B cell (primary cell): ENCODE results near the gene CDKAL1. TPM values are rescaled to one million over a fixed set of nuclear protein-coding genes. Genes with fewer than 3 reads are reported as not detected.

Source experiments
- ATAC-seq: fragments of 200-7000 bp; cut with Tn5 transposase; one replicate; pipeline ENCODE4 v1.10.0; 2021; ENCODE audit warnings: low read depth, mild to moderate bottlenecking, moderate number of reproducible peaks, moderate library complexity
- CTCF ChIA-PET: fragments of 350-600 bp; sonication (Branson Sonifier 250); formaldehyde crosslinking; loops from one replicate; lab custom pipeline; 2021; ENCODE audit warnings: antibody characterized with exemption, inconsistent platforms; lab: Charles Lee
- POLR2A ChIA-PET: fragments of 350-600 bp; sonication (Branson Sonifier 250); formaldehyde crosslinking; loops from one replicate; lab custom pipeline; 2021; ENCODE audit warnings: antibody characterized with exemption; lab: Charles Lee
- DNase-seq: peaks from one replicate; pipeline ENCODE4 v3.0.0; 2013
- H2AFZ ChIP-seq: 2 replicates; pipeline ENCODE4 v1.6.1; 2012; ENCODE audit warnings: mild to moderate bottlenecking, low read depth, low read length; ENCODE audit not compliant: insufficient read depth, poor library complexity, severe bottlenecking
- H3K27ac ChIP-seq, 2 donors: 1 replicate in 1 of 2; 2 replicates in 1 of 2; pipeline ENCODE4 v1.5.1; 2012 to 2013; ENCODE audit warnings: low read length in 2 of 2, mild to moderate bottlenecking in 2 of 2, moderate library complexity in 1 of 2
- H3K27me3 ChIP-seq, 4 experiments: fragments of 200-600 bp in 1 of 4; sonication (generic) in 1 of 4; replicated peaks in 1 of 4; 1 replicate in 2 of 4; 2 replicates in 2 of 4; pipeline versions ENCODE4 v1.6.1 to v1.7.0; 2013 to 2016; ENCODE audit warnings: low read length in 3 of 4, mild to moderate bottlenecking in 2 of 4, mixed read lengths in 1 of 4, moderate library complexity in 1 of 4; ENCODE audit not compliant: insufficient read depth in 4 of 4, control insufficient read depth in 3 of 4; ENCODE audit errors: control extremely low read depth in 1 of 4
- H3K36me3 ChIP-seq, 2 experiments: replicated peaks in 1 of 2; 1 replicate in 1 of 2; 2 replicates in 1 of 2; pipeline versions ENCODE4 v1.6.1 to v1.7.1; 2013; ENCODE audit warnings: low read length in 1 of 2; ENCODE audit not compliant: insufficient read depth in 2 of 2, control insufficient read depth in 1 of 2; ENCODE audit errors: control extremely low read depth in 1 of 2, extremely low read depth in 1 of 2
- H3K4me1 ChIP-seq, 2 donors: fragments of 200-600 bp in 1 of 2; sonication (generic) in 1 of 2; 1 replicate in 1 of 2; 2 replicates in 1 of 2; pipeline versions ENCODE4 v1.5.1 to v1.6.1; 2013 to 2017; ENCODE audit warnings: low read length in 2 of 2; ENCODE audit not compliant: control insufficient read depth in 2 of 2, insufficient read depth in 2 of 2
- H3K4me2 ChIP-seq: replicated peaks from 2 replicates; pipeline ENCODE3; 2012; ENCODE audit warnings: mild to moderate bottlenecking, low read depth, low read length; ENCODE audit not compliant: poor library complexity, severe bottlenecking
- H3K4me3 ChIP-seq, 5 experiments: fragments of 200-600 bp in 1 of 5; sonication (generic) in 1 of 5; 1 replicate in 3 of 5; 2 replicates in 2 of 5; pipeline versions ENCODE4 v1.5.1 to v1.7.0; 2011 to 2016; ENCODE audit warnings: low read length in 4 of 5, mild to moderate bottlenecking in 4 of 5, low read depth in 2 of 5, control low read depth in 1 of 5, moderate library complexity in 1 of 5; ENCODE audit not compliant: insufficient read depth in 1 of 5; ENCODE audit errors: control extremely low read depth in 1 of 5, extremely low read depth in 1 of 5
- H3K79me2 ChIP-seq: fragments of 200-600 bp; sonication (generic); one replicate; pipeline ENCODE4 v1.6.0; 2016; ENCODE audit warnings: low read length; ENCODE audit not compliant: control insufficient read depth, insufficient read depth
- H3K9ac ChIP-seq: fragments of 200-600 bp; sonication (generic); 2 replicates; pipeline ENCODE4 v1.6.1; 2017; ENCODE audit warnings: mild to moderate bottlenecking, low read length, moderate library complexity
- H3K9me3 ChIP-seq, 3 donors: one replicate each; pipeline versions ENCODE4 v1.6.1 to v1.7.1; 2013; ENCODE audit warnings: low read length in 2 of 3; ENCODE audit not compliant: control insufficient read depth in 2 of 3, insufficient read depth in 1 of 3; ENCODE audit errors: control extremely low read depth in 1 of 3
- H4K20me1 ChIP-seq: 2 replicates; pipeline ENCODE4 v1.6.0; 2012; ENCODE audit warnings: mild to moderate bottlenecking, low read length; ENCODE audit not compliant: insufficient read depth, control insufficient read depth, poor library complexity, severe bottlenecking
- H3K27ac Mint-ChIP-seq: one replicate; pipeline ENCODE4 v1.8.0; 2021; ENCODE audit warnings: mixed read lengths
- H3K27me3 Mint-ChIP-seq: one replicate; pipeline ENCODE4 v1.8.0; 2021; ENCODE audit warnings: mixed read lengths
- H3K4me1 Mint-ChIP-seq: one replicate; pipeline ENCODE4 v1.8.0; 2021; ENCODE audit warnings: mixed read lengths
- H3K4me3 Mint-ChIP-seq: one replicate; pipeline ENCODE4 v1.8.0; 2021; ENCODE audit warnings: mixed read lengths
- H3K9me3 Mint-ChIP-seq: one replicate; pipeline ENCODE4 v1.8.0; 2022; ENCODE audit warnings: mixed read lengths; ENCODE audit not compliant: insufficient read depth
- EZH2 ChIP-seq: IDR thresholded peaks from 2 replicates; pipeline ENCODE4 v1.6.1; 2012; ENCODE audit warnings: borderline replicate concordance, low read depth, mild to moderate bottlenecking, moderate library complexity, low read length; ENCODE audit not compliant: insufficient read depth, poor library complexity, severe bottlenecking
- WGBS: methylation state at CpG from one replicate; pipeline ENCODE4 v1.1.5; 2013; ENCODE audit warnings: missing lambda C conversion rate; ENCODE audit not compliant: insufficient coverage; 5-methylcytosine and 5-hydroxymethylcytosine counted together
- intact Hi-C: fragments of 100-400 bp; cut with micrococcal nuclease; formaldehyde crosslinking; loops from one replicate; pipeline ENCODE4 v1.10.0; 2022
- polyA plus RNA-seq: library from polyadenylated mRNA; depleted of rRNA; stranded (reverse); fragments of >200 nt; gene quantifications from 2 replicates; pipeline ENCODE4 v1.2.3, GENCODE V29; 2012
- total RNA-seq, 2 donors: library from RNA; stranded (reverse); fragments of 120-200 nt in 1 of 2; gene quantifications; 1 replicate in 1 of 2; 2 replicates in 1 of 2; pipeline versions ENCODE4 v1.2.3 to v1.2.4, GENCODE V29; 2013 to 2022
- TF ChIP-seq, protein P1 (sequence below): fragments of 200-600 bp; IDR thresholded peaks from one replicate; pipeline ENCODE4 v1.8.0; 2022; ENCODE audit warnings: antibody characterized with exemption, mild to moderate bottlenecking

Gene CDKAL1
- total and polyA plus RNA-seq, 2 donors (not counting 1 experiment from before 2014, with no cell fraction given), result 6.1 to 33.3 TPM

DNA sequence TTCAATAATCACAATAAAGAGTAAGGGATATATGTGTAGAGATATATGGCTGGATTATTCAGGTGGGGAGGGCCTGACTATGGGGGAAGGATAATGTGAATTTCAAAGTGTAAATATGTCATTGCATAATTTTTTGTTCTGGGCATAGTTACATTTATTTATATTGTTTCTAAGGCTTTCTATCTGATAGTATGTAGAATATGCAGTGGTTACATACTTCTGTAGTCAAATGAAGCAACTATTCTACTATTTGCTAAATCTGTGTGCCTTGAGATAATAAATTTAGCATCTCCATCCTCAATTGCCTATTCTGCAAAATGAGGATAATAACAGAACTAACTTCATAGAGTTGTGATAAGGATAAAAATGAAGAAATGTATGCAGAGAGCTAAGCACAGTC, 359.2 kb downstream of the CDKAL1 start:
- TF ChIP-seq EZH2, result no peak
- TF ChIP-seq, protein P1, sequence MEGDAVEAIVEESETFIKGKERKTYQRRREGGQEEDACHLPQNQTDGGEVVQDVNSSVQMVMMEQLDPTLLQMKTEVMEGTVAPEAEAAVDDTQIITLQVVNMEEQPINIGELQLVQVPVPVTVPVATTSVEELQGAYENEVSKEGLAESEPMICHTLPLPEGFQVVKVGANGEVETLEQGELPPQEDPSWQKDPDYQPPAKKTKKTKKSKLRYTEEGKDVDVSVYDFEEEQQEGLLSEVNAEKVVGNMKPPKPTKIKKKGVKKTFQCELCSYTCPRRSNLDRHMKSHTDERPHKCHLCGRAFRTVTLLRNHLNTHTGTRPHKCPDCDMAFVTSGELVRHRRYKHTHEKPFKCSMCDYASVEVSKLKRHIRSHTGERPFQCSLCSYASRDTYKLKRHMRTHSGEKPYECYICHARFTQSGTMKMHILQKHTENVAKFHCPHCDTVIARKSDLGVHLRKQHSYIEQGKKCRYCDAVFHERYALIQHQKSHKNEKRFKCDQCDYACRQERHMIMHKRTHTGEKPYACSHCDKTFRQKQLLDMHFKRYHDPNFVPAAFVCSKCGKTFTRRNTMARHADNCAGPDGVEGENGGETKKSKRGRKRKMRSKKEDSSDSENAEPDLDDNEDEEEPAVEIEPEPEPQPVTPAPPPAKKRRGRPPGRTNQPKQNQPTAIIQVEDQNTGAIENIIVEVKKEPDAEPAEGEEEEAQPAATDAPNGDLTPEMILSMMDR, result no peak
- ChIA-PET POLR2A (no interaction called here), CTCF (no interaction called here)
- Histone ChIP-seq H3K4me2 (no peak overlapping the region), H3K27me3 (no peaks in the 10 kb centered on the region), H3K9me3 (peaks cover 0 to 2% (median 0%) of the 10 kb centered on the region in 3 donors), H2AFZ (no peak overlapping the region), H3K4me1 (no peaks in the 10 kb centered on the region), H3K36me3 (peaks cover 0 to 3% of the 10 kb centered on the region in 2 experiments), H3K79me2 (no peaks in the 10 kb centered on the region), H3K27ac (no peak overlapping the region), H3K4me3 (no peak overlapping the region), H3K9ac (no peak overlapping the region), H4K20me1 (no peaks in the 10 kb centered on the region)
- ATAC-seq (no peak), DNase-seq (no peak)
- H3K4me1 Mint-ChIP-seq, result no peaks in the 10 kb centered on the region
- intact Hi-C loops, result no loop called here
- H3K4me3 Mint-ChIP-seq, result no peak overlapping the region
- peaks cover 2% of the 10 kb centered on the region for H3K9me3 Mint-ChIP-seq
- H3K27me3 Mint-ChIP-seq, result no peaks in the 10 kb centered on the region
- H3K27ac Mint-ChIP-seq, result no peak overlapping the region

DNA sequence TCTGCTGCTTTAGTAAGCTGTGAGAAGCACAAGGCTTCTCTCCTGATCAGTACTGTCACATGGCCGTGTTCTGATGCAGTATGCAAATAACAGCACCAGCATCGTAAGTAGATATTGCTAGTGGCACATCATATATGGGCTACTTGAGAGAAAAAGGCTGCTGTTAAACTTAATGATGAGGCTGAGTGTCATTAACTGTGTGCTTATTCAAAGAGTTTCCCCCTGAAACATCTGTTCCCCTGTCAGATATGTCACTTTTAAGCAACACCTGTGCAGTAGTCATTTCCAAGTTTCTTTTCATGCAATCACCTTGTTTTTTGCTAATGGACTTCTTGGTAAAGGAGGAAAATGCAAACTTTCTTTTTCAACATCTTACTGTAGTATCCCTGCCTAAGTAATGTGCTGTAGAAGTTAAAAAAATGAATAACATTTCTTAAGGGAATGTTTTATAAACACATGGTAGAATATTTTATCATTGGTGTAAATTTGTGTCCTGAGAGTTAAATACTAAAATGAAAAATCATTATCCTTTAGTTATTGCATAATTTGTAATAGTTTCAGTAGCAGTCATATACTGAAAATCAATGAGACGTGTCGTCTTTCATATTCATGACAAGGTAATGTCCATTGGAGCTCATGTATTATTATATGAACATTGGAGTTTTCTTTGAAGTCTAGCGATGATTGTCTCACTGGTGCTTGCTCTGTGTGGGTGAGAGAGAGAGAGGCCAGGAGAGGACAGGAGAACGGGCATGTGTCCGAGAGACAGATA, 366.3 kb downstream of the CDKAL1 start:
- Histone ChIP-seq H3K27ac (no peak overlapping the region), H3K79me2 (no peaks in the 10 kb centered on the region), H2AFZ (no peak overlapping the region), H3K4me1 (no peaks in the 10 kb centered on the region), H3K9me3 (peaks cover 0 to 12% (median 4%) of the 10 kb centered on the region in 3 donors), H3K4me3 (no peak overlapping the region), H3K27me3 (no peaks in the 10 kb centered on the region), H3K9ac (no peak overlapping the region), H4K20me1 (no peaks in the 10 kb centered on the region), H3K36me3 (peaks cover 0 to 3% of the 10 kb centered on the region in 2 experiments), H3K4me2 (no peak overlapping the region)
- intact Hi-C loops, result no loop called here
- Mint-ChIP-seq H3K27ac (no peak overlapping the region), H3K4me3 (no peak overlapping the region), H3K4me1 (no peaks in the 10 kb centered on the region), H3K27me3 (no peaks in the 10 kb centered on the region), H3K9me3 (peaks cover 5% of the 10 kb centered on the region)
- DNase-seq (no peak), ATAC-seq (no peak)
- CTCF ChIA-PET, result no interaction called here
- WGBS, result 79% methylated on average over 3 of the region's 7 CpGs
- POLR2A ChIA-PET, result no interaction called here
- TF ChIP-seq, protein P1, result no peak
- TF ChIP-seq EZH2, result no peak
